Smooth muscle cell (in vitro differentiated cells): Measurements from ENCODE around the gene KIF5B. TPM values are rescaled to one million over a fixed set of nuclear protein-coding genes. Genes with fewer than 3 reads are reported as not detected.

Source experiments
- DNase-seq: peaks from one replicate; lab custom pipeline; 2025; ENCODE audit not compliant: unreplicated experiment; lab: John Stamatoyannopoulos, UW
- H2AFZ ChIP-seq: fragments of 200-600 bp; sonication (generic); 2 replicates; pipeline ENCODE4 v1.6.0; 2016; ENCODE audit warnings: antibody characterized with exemption, low read depth, mild to moderate bottlenecking
- H3F3A ChIP-seq: fragments of 200-600 bp; sonication (generic); 2 replicates; pipeline ENCODE4 v1.6.0; 2017; ENCODE audit warnings: antibody characterized with exemption, low read depth
- H3K27ac ChIP-seq: fragments of 200-600 bp; sonication (generic); 2 replicates; pipeline ENCODE4 v1.5.1; 2016; ENCODE audit warnings: low read depth, mild to moderate bottlenecking
- H3K27me3 ChIP-seq: fragments of 200-600 bp; sonication (generic); 2 replicates; pipeline ENCODE4 v1.6.1; 2016; ENCODE audit warnings: low read depth, mild to moderate bottlenecking
- H3K36me3 ChIP-seq: fragments of 200-600 bp; sonication (generic); 2 replicates; pipeline ENCODE4 v1.5.1; 2016; ENCODE audit warnings: low read depth
- H3K4me1 ChIP-seq: fragments of 200-600 bp; sonication (generic); 2 replicates; pipeline ENCODE4 v1.5.1; 2016; ENCODE audit warnings: low read depth
- H3K4me2 ChIP-seq: fragments of 200-600 bp; sonication (generic); 2 replicates; pipeline ENCODE4 v1.6.0; 2016; ENCODE audit warnings: mild to moderate bottlenecking
- H3K4me3 ChIP-seq: fragments of 200-600 bp; sonication (generic); 2 replicates; pipeline ENCODE4 v1.5.1; 2016; ENCODE audit warnings: mild to moderate bottlenecking
- H3K79me2 ChIP-seq: fragments of 200-600 bp; sonication (generic); 2 replicates; pipeline ENCODE4 v1.6.0; 2016; ENCODE audit warnings: low read depth, mild to moderate bottlenecking
- H3K9ac ChIP-seq: fragments of 200-600 bp; sonication (generic); 2 replicates; pipeline ENCODE4 v1.6.0; 2016; ENCODE audit warnings: low read depth
- H3K9me3 ChIP-seq: fragments of 200-600 bp; sonication (generic); replicated peaks from 2 replicates; pipeline ENCODE4 v1.5.1; 2016; ENCODE audit warnings: low read depth
- H4K20me1 ChIP-seq: fragments of 200-600 bp; sonication (generic); 2 replicates; pipeline ENCODE4 v1.6.0; 2016; ENCODE audit warnings: low read depth
- WGBS: methylation state at CpG from one replicate; pipeline ENCODE4 v1.1.7; 2016; ENCODE audit warnings: low lambda C conversion rate; 5-methylcytosine and 5-hydroxymethylcytosine counted together
- polyA plus RNA-seq: library from polyadenylated mRNA; unstranded; fragments of >200 nt; fragmentation: Nextera tagmentation; extraction: Ambion mirVana; gene quantifications from 2 replicates; pipeline ENCODE4 v1.2.1, GENCODE V29; 2016
- total RNA-seq: library from RNA; depleted of rRNA; stranded (reverse); fragments of >200 nt; gene quantifications from 2 replicates; pipeline ENCODE4 v1.2.3, GENCODE V29; 2014
- TF ChIP-seq, protein P1 (sequence below): fragments of 200-600 bp; sonication (generic); IDR thresholded peaks from 2 replicates; pipeline ENCODE4 v1.5.1; 2017; ENCODE audit warnings: borderline replicate concordance, mild to moderate bottlenecking, antibody characterized with exemption; ENCODE audit not compliant: insufficient read depth, poor library complexity, severe bottlenecking

KIF5B gene
- total and polyA plus RNA-seq, 2 experiments from 2014 or later, result 74.2 to 164 TPM

DNA sequence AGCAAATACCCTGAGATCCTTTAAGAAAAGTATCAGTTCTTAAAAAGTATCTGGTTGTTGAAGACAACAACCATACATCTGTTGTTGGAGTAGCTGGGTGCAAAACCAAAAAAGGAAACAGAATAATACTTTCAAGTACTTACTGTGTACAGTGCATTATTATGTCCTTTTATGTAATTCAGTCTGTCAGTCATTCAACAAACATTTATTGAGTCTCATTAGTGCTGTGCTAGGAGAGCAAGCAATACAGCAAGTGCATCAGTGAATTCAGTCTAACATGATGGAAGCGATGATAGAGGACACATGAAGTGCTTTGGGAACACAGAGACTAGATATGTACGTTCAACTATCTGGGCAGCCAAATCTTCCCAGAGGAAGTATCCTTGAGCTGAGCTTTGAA lies 37.4 kb upstream of the KIF5B start:
- Histone ChIP-seq H3K27me3 (no peaks in the 10 kb centered on the region), H3K4me1 (no peaks in the 10 kb centered on the region), H3K9ac (no peak overlapping the region), H3K9me3 (no peaks in the 10 kb centered on the region), H3K79me2 (no peaks in the 10 kb centered on the region), H2AFZ (no peak overlapping the region), H3F3A (no peaks in the 10 kb centered on the region), H3K4me2 (no peak overlapping the region), H3K4me3 (no peak overlapping the region), H3K36me3 (no peaks in the 10 kb centered on the region), H4K20me1 (no peaks in the 10 kb centered on the region), H3K27ac (no peak overlapping the region)
- WGBS, result 98% methylated on average over 2 of the region's 2 CpGs
- no peak for DNase-seq
- TF ChIP-seq, protein P1, sequence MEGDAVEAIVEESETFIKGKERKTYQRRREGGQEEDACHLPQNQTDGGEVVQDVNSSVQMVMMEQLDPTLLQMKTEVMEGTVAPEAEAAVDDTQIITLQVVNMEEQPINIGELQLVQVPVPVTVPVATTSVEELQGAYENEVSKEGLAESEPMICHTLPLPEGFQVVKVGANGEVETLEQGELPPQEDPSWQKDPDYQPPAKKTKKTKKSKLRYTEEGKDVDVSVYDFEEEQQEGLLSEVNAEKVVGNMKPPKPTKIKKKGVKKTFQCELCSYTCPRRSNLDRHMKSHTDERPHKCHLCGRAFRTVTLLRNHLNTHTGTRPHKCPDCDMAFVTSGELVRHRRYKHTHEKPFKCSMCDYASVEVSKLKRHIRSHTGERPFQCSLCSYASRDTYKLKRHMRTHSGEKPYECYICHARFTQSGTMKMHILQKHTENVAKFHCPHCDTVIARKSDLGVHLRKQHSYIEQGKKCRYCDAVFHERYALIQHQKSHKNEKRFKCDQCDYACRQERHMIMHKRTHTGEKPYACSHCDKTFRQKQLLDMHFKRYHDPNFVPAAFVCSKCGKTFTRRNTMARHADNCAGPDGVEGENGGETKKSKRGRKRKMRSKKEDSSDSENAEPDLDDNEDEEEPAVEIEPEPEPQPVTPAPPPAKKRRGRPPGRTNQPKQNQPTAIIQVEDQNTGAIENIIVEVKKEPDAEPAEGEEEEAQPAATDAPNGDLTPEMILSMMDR, result no peak

GRCh38 chr10:32091046-32091445 lies 34.8 kb upstream of the KIF5B start:
- no peak for DNase-seq
- TF ChIP-seq, protein P1, result no peak
- H3K36me3 ChIP-seq, result no peaks in the 10 kb centered on the region
- no peak overlapping the region for H3K27ac ChIP-seq
- H3K27me3 ChIP-seq, result no peaks in the 10 kb centered on the region
- H3K4me3 ChIP-seq, result no peak overlapping the region
- H3K9ac ChIP-seq, result no peak overlapping the region
- H3K4me2 ChIP-seq, result no peak overlapping the region
- H3K4me1 ChIP-seq, result no peaks in the 10 kb centered on the region
- H2AFZ ChIP-seq, result no peak overlapping the region
- H4K20me1 ChIP-seq, result no peaks in the 10 kb centered on the region
- H3K9me3 ChIP-seq, result no peaks in the 10 kb centered on the region
- H3K79me2 ChIP-seq, result no peaks in the 10 kb centered on the region
- H3F3A ChIP-seq, result no peaks in the 10 kb centered on the region

- Histone ChIP-seq H3K9me3 (no peaks in the 10 kb centered on the region), H4K20me1 (no peaks in the 10 kb centered on the region), H3K4me2 (no peak overlapping the region), H3K27ac (no peak overlapping the region), H2AFZ (no peak overlapping the region), H3F3A (no peaks in the 10 kb centered on the region), H3K27me3 (no peaks in the 10 kb centered on the region), H3K9ac (no peak overlapping the region), H3K4me1 (no peaks in the 10 kb centered on the region), H3K36me3 (no peaks in the 10 kb centered on the region), H3K79me2 (no peaks in the 10 kb centered on the region), H3K4me3 (no peak overlapping the region)
- TF ChIP-seq, protein P1, result no peak
- no peak for DNase-seq
- 96% methylated on average over 6 of the region's 6 CpGs for WGBS
Measured at GRCh38 chr10:32084185-32084851, 28.1 kb upstream of the KIF5B start.

DNA sequence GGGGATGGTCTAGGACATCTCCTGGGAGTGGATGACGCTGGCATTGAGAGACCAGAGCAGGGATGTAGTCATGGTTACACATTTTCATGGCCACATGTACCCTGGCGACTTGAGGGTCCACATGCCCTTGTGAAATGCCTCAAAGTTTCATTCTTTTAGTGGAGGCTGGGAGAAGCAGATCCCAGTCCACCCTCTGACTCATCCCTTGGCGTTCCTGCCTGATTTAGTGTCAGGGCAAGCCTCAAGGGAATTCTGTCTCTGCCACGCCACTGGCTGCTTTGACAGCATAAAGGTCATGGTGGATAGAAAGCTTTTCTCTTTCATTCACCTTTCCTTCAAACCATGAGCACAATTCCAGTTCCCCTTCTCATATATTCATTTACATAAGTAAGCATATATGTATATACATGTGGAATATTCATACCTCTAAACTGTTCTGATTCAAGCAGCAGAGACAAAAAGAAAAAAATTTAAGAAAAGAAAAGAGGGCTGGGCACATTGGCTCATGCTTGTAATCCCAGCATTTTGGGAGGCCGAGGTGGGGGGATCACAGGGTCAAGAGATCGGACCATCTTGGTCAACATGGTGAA lies 21.8 kb upstream of the KIF5B start:
- Histone ChIP-seq H3K9me3 (no peaks in the 10 kb centered on the region), H4K20me1 (no peaks in the 10 kb centered on the region), H3K27ac (peak overlapping the region; percentile 46), H2AFZ (peak overlapping the region; percentile 20), H3K4me1 (no peaks in the 10 kb centered on the region), H3K9ac (no peak overlapping the region), H3K79me2 (no peaks in the 10 kb centered on the region), H3K4me2 (peak overlapping the region; percentile 22), H3K27me3 (no peaks in the 10 kb centered on the region), H3F3A (no peaks in the 10 kb centered on the region), H3K4me3 (no peak overlapping the region), H3K36me3 (no peaks in the 10 kb centered on the region)
- DNase-seq, result peak; percentile 9
- 28% methylated on average over 6 of the region's 6 CpGs for WGBS
- TF ChIP-seq, protein P1, result no peak
